ENCODE data around the gene AGA.

The AGA gene

DNA sequence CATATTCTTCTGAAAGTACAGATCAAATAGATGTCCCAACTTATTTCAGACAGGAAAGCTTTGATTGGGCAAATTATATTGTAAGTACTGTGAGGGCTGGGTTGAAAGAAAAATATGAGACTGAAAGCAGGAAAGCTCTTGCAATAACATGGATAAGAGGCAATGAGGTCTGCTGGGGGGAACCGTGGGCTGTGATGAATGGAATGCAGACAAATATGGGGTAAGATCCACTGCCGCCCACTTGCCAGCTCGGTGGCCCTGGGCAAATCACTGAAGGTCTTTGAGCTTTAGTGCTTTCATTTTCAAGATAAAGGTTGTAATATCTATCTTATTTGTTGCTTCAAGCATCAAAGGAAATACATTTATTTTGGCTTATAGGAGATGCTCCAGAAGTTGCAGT, 51.0 kb downstream of the AGA start:
- no peak for DNase-seq (ENCODE audit: low read depth in 2 of 2, low spot score in 1 of 2)

DNA sequence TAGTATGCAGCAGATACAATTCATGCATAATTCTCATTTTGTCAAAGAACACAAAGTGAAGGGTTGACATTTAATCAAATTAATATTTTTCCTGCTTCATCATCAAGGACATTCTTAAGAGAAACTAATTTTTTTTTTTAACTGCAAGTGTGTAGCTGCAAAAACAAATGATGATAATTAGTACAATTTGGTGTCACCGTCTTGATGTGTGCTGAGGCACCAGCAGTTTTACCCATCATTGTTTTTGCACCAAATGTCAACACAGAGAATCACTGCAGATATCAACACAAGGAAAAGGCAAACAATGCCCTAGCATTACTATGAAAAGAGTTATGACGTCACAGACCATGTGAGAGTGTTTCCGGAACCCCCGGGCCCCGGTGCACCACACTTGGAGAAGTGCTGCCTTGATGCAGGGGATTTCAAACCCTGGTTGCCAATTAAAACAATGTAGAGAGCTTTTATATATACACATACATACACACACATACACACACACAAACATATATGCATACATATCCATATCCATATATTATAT, 55.9 kb downstream of the AGA start:
- no peak for DNase-seq (ENCODE audit: low read depth in 2 of 2, low spot score in 1 of 2)

DNA sequence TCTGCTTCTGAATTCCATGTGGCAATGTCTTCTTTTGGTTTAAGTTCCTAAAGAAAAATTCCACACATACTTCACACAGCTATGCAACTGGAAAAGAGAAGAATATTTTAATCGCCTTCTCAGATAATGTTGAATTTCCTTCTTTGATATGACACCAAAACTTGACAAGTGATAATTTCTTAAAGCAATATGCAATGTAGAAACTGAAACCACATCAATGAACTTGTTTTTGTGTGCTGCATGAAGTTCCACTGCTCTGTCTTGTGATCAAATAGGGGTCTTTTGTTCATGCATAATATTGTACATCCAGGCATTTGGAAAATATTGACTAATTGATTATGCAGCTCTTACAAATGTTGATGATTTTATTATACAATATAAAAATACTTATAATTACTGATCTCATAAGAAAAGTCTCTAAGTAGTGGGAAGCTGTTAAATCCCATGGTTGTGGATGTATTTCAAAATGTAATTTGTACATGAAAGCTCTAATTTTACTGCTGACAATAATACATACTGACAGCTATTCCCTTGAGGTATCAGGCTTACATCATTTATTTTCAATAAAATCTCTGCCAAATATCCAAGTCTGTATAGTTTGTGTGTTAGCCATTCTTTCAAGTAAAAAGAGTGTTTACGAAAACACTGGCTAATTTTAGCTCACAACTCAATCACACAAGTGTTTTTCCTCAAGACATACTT, 56.5 kb downstream of the AGA start:
- DNase-seq (ENCODE audit: low read depth in 2 of 2, low spot score in 1 of 2) = no peak

DNA sequence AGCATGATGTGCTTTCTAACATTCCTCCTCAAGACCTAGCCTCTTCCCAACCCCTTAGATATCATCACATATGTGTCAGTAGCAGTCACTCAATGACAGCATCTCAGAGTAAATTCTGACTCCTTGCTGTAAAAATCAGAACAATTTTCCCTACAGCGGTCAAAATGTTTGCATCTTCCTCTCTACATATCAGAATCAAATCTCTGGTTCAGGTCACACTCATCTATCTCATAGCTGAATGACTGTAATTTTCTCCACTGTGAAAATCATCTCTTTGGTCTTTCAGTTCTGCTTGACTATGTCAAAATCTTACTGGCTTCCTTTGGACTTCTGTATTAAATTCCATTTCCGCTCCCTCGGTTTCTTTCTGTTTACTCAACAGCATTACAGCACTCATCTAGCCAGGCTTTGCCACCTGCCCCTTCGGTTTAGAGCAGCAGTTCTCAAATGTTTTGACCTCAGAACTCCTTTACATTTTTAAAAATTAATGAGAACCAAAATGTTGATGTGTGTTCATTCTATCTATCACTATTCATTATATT, 57.3 kb downstream of the AGA start:
- DNase-seq (ENCODE audit: low read depth in 2 of 2, low spot score in 1 of 2) = no peak

DNA sequence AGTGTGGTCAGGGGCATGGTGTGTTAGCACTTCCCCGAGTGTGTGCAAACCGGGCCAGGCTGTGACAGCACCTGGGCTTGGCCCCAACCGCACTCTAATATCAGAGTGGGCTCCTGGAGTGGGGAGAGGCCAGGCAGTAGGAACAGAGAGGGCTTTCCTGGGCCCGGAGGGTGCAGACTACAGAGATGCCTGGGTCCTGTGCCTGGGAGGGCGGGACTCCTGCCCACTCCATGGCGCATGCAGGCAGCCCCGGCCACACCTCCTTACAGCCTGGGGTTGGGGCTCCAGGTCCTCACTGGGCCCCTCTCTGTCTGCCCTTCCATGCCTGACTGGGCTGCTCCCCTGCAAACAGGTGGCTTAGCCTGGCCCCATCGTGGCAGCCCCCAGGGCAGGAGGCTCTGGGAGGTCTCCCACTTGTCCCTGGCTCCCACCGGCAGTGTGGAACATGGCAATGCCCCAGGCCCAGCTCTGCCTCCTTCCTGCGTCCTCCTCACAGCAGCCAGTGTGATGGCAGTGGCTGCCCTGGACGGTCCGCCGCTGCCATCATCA, 60.4 kb downstream of the AGA start:
- no peak for DNase-seq (ENCODE audit: low read depth in 2 of 2, low spot score in 1 of 2)

Data from stimulated activated CD8-positive, alpha-beta memory T cell treated with anti-CD3 and anti-CD28 coated beads, Interleukin-4, amount 100 ng/mL, for 1 hour (primary cell).